HG02981 (cell line): ENCODE results near the gene ATXN1L.
"Not testable (repeated sequence)": the region's sequence is repeated elsewhere in the genome, so short reads cannot be mapped to it uniquely, and the experiment has no call there.

Experiments
- ATAC-seq: cut with Tn5 transposase; IDR thresholded peaks from one replicate; pipeline ENCODE4 v1.9.1; 2021; ENCODE audit warnings: mild to moderate bottlenecking, moderate library complexity; ENCODE audit not compliant: unreplicated experiment

ATXN1L gene

DNA sequence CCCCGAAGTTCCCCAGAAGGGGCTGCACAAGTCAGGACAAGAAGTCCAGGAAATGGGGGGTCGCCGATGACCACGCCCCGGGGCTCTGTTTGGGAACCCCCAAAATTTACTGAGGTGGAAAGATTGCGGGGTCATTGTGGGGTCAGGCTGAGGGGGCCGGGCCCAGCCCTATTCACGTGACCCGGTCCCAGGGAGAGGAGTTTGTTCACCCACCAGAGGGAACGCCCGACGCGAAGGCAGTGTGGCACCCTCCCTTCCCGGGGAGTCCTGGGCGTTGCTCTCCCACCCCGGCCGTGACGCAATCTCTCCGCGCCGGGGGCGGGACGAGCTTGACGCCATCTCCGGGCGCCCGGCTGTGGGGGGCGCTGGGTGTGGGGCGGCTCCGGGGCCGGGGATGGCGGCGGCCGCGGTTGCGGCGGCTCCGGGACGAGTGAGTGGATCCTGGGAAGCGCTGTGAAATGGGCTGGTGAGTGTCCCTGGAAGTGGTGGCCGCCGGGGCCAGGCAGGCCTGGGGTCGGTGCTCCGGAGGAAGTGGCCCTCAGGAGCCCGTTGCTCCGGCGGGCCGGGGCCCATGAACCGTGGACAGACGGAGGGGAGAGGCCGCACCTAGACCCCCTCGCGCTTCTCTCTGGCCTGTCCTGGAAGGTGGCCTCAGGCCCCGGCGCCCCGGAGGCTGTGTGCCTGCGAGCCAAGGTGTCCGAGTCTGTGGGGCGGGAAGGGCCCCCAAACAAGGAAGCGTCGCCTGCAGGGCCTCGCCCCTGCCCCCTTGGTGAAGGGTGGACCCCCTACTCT lies at the start of gene ATXN1L:
Gene ATXN1L (plus strand): TSS at position 338 of the 792 bp plus-strand sequence. CDS start 3,765 bp downstream, outside the sequence.
- ATAC-seq = peak; percentile 69

DNA sequence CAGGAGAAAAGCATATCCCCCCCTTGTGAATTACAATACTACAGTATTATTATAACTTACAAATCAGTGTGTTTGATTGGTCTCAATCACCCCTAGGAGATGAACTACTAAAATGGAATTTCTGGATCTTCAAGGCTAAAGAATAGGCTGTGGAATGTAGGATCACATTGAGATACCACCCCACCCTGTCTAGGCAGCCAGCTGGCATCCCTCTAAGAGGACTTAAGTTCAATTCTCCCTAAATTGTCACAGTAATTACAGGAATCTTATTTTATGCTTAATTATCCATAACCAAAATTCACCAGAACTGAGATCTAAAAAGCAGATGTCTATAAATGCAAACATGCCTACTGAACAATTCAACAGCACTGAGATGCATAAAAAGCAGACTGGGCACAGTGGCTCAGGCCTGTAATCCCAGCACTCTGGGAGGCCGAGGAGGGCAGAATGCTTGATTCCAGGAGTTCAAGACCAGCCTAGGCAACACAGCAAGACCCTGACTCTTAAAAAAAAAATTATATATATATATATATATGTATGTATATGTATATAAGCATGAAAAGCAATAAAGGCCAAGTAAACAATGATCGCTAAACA lies 49.2 kb upstream of the ATXN1L start:
- ATAC-seq = no peak

DNA sequence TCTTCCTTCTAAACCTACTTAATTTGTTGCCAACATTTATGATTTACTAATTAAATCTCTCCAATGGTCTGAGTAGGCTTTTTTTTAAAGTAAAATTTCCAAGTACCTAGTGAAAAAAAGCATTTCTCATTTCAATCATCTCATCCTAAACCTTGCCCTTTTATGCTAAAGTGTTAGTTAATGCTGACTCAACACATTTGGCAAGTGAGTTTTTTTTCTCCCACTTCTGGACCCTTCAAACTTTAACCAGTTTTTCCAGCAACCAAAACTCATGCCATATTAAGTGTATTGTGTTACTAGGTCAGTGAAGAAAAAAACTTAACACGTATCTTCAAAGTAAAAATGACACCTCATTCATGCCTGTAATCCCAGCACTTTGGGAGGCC lies 42.5 kb upstream of the ATXN1L start:
- ATAC-seq = no peak

DNA sequence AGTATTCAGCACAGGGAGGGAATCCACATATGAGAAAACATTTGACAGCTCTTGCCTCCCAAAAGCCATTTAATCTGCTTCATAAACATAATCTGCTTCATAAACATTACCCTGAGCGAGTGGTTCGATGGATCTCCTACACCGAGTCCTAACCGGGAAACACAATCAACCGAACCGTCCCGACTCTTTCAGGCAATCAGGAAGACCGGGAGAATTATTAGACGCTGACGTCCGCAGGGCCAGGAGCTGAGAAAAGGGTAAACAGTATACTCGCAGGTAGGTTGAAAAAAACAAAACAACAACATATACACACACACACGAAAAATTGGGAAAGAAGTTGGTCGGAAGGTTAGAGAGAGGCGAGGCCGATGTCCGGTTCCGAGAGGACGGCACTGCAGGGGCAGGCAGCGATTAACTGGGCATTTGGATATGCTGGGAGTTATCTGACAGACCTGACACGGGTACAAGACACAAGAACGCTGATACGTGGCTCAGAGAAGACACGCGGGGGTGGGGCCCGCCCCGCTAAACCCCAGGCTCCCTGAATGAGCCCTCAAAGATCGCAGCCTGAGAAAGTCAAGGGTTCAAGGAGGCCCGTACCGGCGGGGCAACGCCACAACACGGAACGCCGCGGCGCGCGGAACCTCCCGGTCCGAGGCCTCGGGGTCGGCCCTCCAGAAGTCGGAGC lies 37.7 kb upstream of the ATXN1L start:
- ATAC-seq = peak; percentile 23

DNA sequence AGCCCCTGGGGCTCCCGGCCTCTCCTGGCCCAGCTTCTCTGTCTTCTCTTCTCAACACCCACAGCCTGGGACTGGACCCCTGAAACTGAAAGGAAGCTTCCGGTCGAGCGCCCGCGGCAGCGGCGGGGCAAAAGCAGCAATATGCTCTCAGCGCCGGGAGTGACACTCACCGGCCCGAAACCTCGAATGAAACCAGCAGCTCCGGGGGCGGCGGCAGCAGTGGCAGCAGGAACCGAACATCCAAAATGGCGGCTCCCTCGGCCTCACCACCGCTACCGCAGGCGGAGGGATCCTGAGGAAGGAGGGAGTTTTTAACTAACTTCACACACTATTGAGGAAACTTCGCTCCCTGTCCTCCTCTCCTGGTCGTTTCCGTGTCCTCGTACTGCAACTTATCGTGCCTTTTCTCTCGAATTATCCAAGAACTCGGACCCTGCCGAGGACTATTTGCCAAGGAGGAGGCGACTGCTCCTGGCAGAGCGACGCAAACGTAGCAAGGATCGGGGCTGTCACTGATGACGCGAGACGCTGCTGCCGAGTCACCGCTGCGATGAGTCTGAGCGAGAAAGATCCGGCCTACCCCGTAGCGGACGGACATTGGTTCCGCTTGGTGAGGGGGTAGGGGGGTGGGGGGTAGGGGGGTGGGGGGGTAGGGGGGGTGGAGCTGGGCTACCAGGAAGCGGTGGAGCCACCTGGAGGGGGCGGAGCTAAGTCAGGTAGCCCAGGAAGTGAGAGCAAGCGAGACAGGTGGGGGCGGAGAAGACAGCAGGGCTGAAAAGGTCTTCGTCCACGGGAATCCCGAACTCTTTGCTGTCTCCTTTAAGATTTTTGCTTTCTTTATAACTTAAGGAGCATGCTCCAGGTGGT lies 37.0 kb upstream of the ATXN1L start, which contains the start of gene AP1G1:
Gene AP1G1 (minus strand): TSS at position 242 of the 867 bp plus-strand sequence. CDS start 19,355 bp downstream, outside the sequence.
- peak; percentile 71 for ATAC-seq

GRCh38 chr16:71810155-71810530 lies 35.6 kb upstream of the ATXN1L start:
- not testable (repeated sequence) for ATAC-seq

DNA sequence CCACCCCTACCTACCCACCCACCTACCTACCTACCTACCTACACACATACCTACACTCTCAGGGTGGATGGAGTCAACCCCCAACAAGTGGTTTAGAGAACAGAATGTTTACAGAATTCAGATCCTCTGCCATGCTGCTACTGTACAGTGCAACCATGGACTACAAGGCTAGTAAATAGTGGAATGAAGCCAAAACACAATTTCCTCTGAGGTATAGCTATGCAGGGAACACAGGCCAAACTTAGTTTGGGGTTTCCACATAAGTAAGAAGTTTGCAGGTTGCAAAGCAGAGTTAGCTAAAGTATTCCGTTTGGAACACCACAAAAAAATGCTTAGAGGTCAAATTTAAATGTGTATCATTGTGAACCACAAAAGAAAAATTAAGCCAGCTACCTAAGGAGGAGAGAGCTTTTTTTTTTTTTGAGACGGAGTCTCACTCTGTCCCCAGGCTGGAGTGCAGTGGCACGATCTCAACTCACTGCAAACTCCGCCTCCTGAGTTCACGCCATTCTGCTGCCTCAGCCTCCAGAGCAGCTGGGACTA lies 34.4 kb upstream of the ATXN1L start:
- ATAC-seq = no peak

- ATAC-seq = not testable (repeated sequence)
These were observed 28.6 kb upstream of the ATXN1L start for GRCh38 chr16:71817155-71817500.

DNA sequence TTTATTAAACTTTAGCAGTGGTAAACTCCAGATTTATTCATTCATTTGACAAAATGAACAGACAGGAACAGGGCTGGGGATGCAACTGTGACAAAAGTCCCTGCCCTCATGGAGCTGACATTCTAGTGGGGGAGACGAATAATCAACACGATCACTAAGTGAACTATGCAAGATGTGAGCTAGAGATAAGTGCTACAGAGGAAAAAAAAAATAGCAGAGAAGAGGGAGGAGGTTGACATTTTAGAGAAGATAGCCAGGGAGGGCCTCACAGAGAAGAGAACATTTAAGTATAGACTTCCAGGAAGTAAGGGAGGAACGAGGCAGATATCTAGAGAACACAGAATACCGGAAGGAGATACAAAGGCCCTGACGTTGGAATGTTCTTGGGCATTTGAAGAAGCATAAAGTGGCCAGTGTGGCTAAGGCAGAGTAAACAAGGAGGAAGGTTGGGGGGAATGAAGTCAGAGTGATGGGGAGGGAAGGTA lies 19.2 kb upstream of the ATXN1L start:
- no peak for ATAC-seq

GRCh38 chr16:71830359-71830758 lies 15.4 kb upstream of the ATXN1L start:
- ATAC-seq = no peak

- ATAC-seq = not testable (repeated sequence)
These were observed 14.1 kb upstream of the ATXN1L start for GRCh38 chr16:71831698-71832097.

DNA sequence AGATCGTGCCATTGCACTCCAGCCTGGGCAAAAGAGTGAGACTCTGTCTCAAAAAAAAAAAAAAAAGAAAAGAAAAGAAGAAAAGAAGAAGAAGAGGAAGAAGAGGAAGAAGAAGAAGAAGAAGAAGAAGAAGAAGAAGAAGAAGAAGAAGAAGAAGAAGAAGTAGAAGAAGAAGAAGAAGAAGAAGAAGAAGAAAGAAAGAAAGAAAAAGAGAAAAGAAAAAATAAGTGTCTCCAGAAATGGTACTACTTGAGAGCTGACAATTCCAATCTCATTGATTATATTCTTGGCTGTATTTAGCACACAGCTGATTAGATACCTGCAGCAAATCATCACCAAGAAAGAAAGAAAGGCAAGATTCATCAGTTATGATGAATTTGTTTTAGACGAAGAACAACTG lies 13.7 kb upstream of the ATXN1L start:
- not testable (repeated sequence) for ATAC-seq

DNA sequence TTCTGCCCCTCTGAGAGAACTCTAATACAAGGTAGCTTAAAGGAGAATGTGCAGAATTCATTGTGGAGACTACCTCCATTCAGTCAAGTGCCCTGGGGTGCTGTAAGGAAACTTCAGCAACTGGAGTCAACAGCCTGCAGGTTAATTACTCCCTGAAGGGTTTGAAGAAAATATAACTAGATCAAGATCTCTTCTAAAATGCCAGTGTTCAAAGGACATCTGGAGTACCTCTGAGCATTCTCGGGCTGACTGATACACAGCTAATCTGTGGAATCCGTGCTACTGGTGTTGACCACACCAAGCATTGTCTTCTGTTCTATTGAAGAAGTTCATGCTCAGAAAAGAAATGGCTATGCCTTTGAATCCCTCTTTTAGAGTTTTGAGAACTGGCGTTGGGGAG lies 11.5 kb upstream of the ATXN1L start:
- ATAC-seq = no peak

DNA sequence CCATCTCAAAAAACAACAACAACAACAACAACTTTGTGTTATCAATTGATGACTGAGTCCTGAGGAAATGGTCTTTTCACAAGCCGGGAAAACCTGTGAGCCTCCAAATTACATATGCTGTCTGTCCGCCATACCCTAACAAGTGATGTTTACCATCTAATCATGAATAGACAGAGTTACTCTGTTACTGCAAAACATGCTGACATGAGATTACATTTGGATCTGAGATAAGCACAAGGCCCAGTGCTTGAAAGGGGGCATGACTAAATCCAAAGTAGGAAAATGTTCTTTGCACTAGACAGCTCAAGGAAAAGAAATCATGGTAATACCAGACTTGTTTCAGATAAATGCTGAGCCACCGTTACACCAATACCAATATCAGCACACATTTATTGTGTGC lies 8.6 kb upstream of the ATXN1L start:
- ATAC-seq = no peak

- ATAC-seq = no peak
These were observed 5.7 kb upstream of the ATXN1L start for GRCh38 chr16:71840052-71840451.

- ATAC-seq = no peak
These were observed 2.2 kb upstream of the ATXN1L start for GRCh38 chr16:71843572-71843971.

- no peak for ATAC-seq
These were observed 655 bp downstream of the ATXN1L start for GRCh38 chr16:71846431-71846830.

GRCh38 chr16:71847096-71847495 lies 1.3 kb downstream of the ATXN1L start:
- ATAC-seq = no peak

- no peak for ATAC-seq
These were observed 2.8 kb downstream of the ATXN1L start for GRCh38 chr16:71848622-71849021.

DNA sequence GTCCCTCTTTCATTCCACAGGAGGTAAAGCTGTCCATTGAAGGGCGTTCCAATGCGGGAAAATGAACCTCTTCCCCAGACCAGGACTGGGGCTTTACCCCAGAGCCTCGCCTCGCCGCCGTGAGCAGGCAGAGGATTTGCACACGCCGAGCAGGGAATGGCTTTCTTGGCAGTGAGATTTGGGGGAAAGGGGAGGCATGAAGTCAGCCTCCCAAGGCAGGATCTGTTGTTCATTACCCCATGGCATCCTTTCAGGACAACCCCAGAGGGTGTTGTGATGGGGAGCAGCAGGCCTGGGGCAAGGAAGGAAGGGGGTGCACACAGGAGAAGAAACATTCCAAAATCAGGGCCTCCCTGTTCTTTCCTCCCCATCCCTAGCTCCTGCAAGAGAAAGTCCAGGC lies 6.0 kb downstream of the ATXN1L start:
- ATAC-seq = no peak

- no peak for ATAC-seq
These were observed 6.4 kb downstream of the ATXN1L start for GRCh38 chr16:71852158-71852557.
